ENCODE measurements around the gene GRK4. TPM values are rescaled to one million over a fixed set of nuclear protein-coding genes. Genes with fewer than 3 reads are reported as not detected.

The GRK4 gene
- total RNA-seq, 1 experiment from 2014 or later, result 4.2 TPM

- intact Hi-C loops (cut with micrococcal nuclease), result no loop called here
- no peaks in the 10 kb centered on the region for H3K27me3 ChIP-seq (ENCODE audit: insufficient read depth, low read length)
- no peak overlapping the region for H3K27ac ChIP-seq (ENCODE audit: low read depth, low read length)
- ChIA-PET CTCF (no interaction called here), RAD21 (ENCODE audit: low non-redundant PET in 1 of 2, low total read pairs in 2 of 2, uncharacterized antibody in 2 of 2, unreplicated experiment in 2 of 2) (no interaction called here), POLR2A (no interaction called here)
- peaks cover 0 to 14% of the 10 kb centered on the region in 2 experiments; a peak in 3 of 4 replicates for H3K4me1 ChIP-seq (ENCODE audit: control insufficient read depth in 1 of 2, insufficient read depth in 2 of 2, low read length in 2 of 2)
- H3K9me2 ChIP-seq (ENCODE audit: insufficient read depth), result no peaks in the 10 kb centered on the region
- ATAC-seq, result no peak
- BruUV-seq (replicated peaks), result TSS peak; percentile 78
- TF ChIP-seq FOSL1 (IDR thresholded peaks at IDR 0.05; ENCODE audit: low read depth), result no peak
- no peak for TF ChIP-seq ZFX (IDR thresholded peaks at IDR 0.05)
- no peak for TF ChIP-seq SP1 (IDR thresholded peaks at IDR 0.05; ENCODE audit: low read depth)
- TF ChIP-seq POLR2AphosphoS5 (IDR thresholded peaks at IDR 0.05; ENCODE audit: low read depth, low read length), result no peak
- TF ChIP-seq ZBTB33 (IDR thresholded peaks at IDR 0.05; ENCODE audit: extremely low read depth, insufficient replicate concordance, low read length), result no peak
- TF ChIP-seq REST (IDR thresholded peaks at IDR 0.05; ENCODE audit: low read depth), result no peak
- H4K20me1 ChIP-seq (ENCODE audit: insufficient read depth), result no peaks in the 10 kb centered on the region
- no peaks in the 10 kb centered on the region for H3K9me3 ChIP-seq (ENCODE audit: control insufficient read depth in 1 of 2, insufficient read depth in 1 of 2, low read depth in 1 of 2, low read length in 2 of 2)
- H3K4me3 ChIP-seq (replicated peaks in 1 of 2; ENCODE audit: low read depth in 1 of 2, low read length in 2 of 2), result no peak overlapping the region
- peaks cover 4 to 31% of the 10 kb centered on the region in 2 experiments; a peak in 2 of 4 replicates for H3K36me3 ChIP-seq (ENCODE audit: control insufficient read depth in 1 of 2, insufficient read depth in 2 of 2, low read length in 2 of 2)
- H3K4me2 ChIP-seq (ENCODE audit: low read length), result no peak overlapping the region
- H3K79me2 ChIP-seq (ENCODE audit: insufficient read depth, low read length), result peaks cover 22% of the 10 kb centered on the region
- no peak overlapping the region for H2AFZ ChIP-seq (ENCODE audit: low read depth, low read length, poor library complexity, severe bottlenecking)
- H3K9ac ChIP-seq (ENCODE audit: low read length), result no peak overlapping the region
- no peak for DNase-seq (ENCODE audit: low read depth, low spot score)
Observed at GRCh38 chr4:2929469-2929868, 33.9 kb upstream of the GRK4 start.
